Heart right ventricle (tissue), 16 donors: Measurements from ENCODE around the gene OR6C1. TPM values are rescaled to one million over a fixed set of nuclear protein-coding genes. Genes with fewer than 3 reads are reported as not detected.

Experiments
- ATAC-seq, 8 donors: fragments of 200-7000 bp; cut with Tn5 transposase; one replicate each; pipeline ENCODE4 v1.9.1; 2020; ENCODE audit warnings: mild to moderate bottlenecking in 8 of 8, moderate library complexity in 8 of 8, moderate number of reproducible peaks in 1 of 8
- DNase-seq, 2 donors: peaks; one replicate each; pipeline ENCODE4 v3.0.0-alpha.2; 2020
- H3K27ac ChIP-seq, 10 donors: fragments of 200-600 bp; sonication (generic) in 2 of 10; one replicate each; pipeline versions ENCODE4 v1.5.0 to v1.8.0; 2020 to 2022; ENCODE audit warnings: mild to moderate bottlenecking in 3 of 10
- H3K27me3 ChIP-seq, 7 donors: fragments of 200-600 bp; one replicate each; pipeline ENCODE4 v1.8.0; 2021 to 2022; ENCODE audit warnings: mild to moderate bottlenecking in 2 of 7
- H3K36me3 ChIP-seq, 9 donors: fragments of 200-600 bp; sonication (generic) in 1 of 9; one replicate each; pipeline versions ENCODE4 v1.5.0 to v1.8.0; 2020 to 2022; ENCODE audit warnings: mild to moderate bottlenecking in 2 of 9
- H3K4me1 ChIP-seq, 9 donors: fragments of 200-600 bp; sonication (generic) in 1 of 9; one replicate each; pipeline versions ENCODE4 v1.5.0 to v1.8.0; 2020 to 2022; ENCODE audit warnings: mild to moderate bottlenecking in 4 of 9
- H3K4me3 ChIP-seq, 10 donors: fragments of 200-600 bp; sonication (generic) in 2 of 10; one replicate each; pipeline versions ENCODE4 v1.5.0 to v1.8.0; 2020 to 2022; ENCODE audit warnings: mild to moderate bottlenecking in 7 of 10, moderate library complexity in 2 of 10
- H3K9me3 ChIP-seq, 11 donors: fragments of 200-600 bp in 10 of 11; sonication (generic) in 2 of 11; one replicate each; pipeline versions ENCODE4 v1.5.0 to v1.8.0; 2013 to 2022; ENCODE audit warnings: mild to moderate bottlenecking in 2 of 11, control low read depth in 1 of 11, moderate library complexity in 1 of 11
- CTCF ChIP-seq, 9 donors: fragments of 200-600 bp; sonication (generic) in 2 of 9; IDR thresholded peaks; one replicate each; pipeline versions ENCODE4 v1.5.0 to v1.8.0; 2021 to 2022; ENCODE audit warnings: antibody characterized with exemption in 9 of 9, mild to moderate bottlenecking in 5 of 9, moderate library complexity in 1 of 9
- WGBS, 2 donors: extraction: QIAGEN DNeasy Blood & Tissue Kit; methylation state at CpG; one replicate each; pipeline ENCODE4 v1.1.7; 2013; ENCODE audit warnings: inconsistent platforms in 1 of 2; 5-methylcytosine and 5-hydroxymethylcytosine counted together
- intact Hi-C, 10 donors: fragments of 100-400 bp; cut with DNase I; formaldehyde crosslinking; loops; one replicate each; pipeline versions ENCODE4 v1.11.1 to v1.14.2; 2022
- long read RNA-seq, 3 donors: library from polyadenylated mRNA; unstranded; transcript quantifications; one replicate each; pipeline ENCODE4 v2.0.0, GENCODE V29; 2020 to 2021
- polyA plus RNA-seq, 2 donors: library from polyadenylated mRNA; stranded (reverse); fragments of 200-250 nt; gene quantifications; one replicate each; pipeline ENCODE4 v1.2.3, GENCODE V29; 2013
- total RNA-seq, 10 donors: library from RNA; stranded (reverse); fragmentation: NEBNext Ultra II Directional in 3 of 10; extraction: Animal tissue kit (Norgen Biotek cat#: 25700) in 3 of 10; gene quantifications; one replicate each; pipeline versions ENCODE4 v1.2.1 to v1.2.4, GENCODE V29; 2021 to 2023
- donor health status: Arrhythmogenic right ventricular cardiomyopathy.
- donor health status: ischemic (EF 13 %, LVEDD 7.1; RV severe dilation, severe dysfunction).
- donor health status: healthy with polysubstance abuse.
- donor health status: DM: no; HTN: yes; CAD: no.
- donor health status: DM: no; HTN: no; CAD: no.
- donor health status: ischemic (EF 25% LVEDD 6.9; RV normal size, moderate dysfunction).
- donor health status: ischemic (EF 25% LVEDD 5.7; RV mildly dilated, moderate dysfunction).
- donor health status: healthy.
- donor health status: DM: yes; HTN: yes; CAD: no.
- donor health status: Ischemic cardiomyopathy.
- donor health status: ischemic (EF 35%, LVEDD 5.7; RV mildly dilated, moderate dysfunction).
- donor health status: nonischemic (EF 11% LVEDD 7.7; RV severe dilation, severe dysfunction).
- donor health status: DM: yes; HTN: yes; CAD: no.
- donor health status: PGD.
- donor health status: ischemic (EF 29% LVEDD 5.4; RV normal size, mild dysfunction).
- donor health status: nonischemic (EF 23%, LVEDD 6.1; RV moderate dilation, normal function).

The OR6C1 gene
- total RNA-seq (not detected), polyA plus RNA-seq (not detected)
- long read RNA-seq, donor 1: 0 reads
- long read RNA-seq, donor 2: 0 reads
- long read RNA-seq, donor 3: 0 reads

DNA sequence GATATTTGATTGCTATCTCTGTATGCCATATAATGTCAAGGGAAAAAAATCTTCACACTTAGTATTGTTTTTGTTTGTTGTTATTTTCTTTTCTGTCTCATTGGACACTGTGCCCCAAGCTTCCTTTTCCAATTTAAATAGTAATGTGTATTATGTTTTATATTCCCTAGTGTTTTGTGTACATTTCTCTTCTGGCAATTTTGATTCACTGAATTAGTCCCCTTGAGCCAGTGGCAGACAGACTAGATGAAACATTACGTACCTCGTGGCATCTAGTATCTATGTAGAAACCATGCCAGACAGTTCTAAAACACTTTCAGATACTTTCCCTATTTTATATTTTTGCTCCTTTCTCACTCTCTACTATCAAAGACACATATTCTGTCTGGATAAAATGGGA is at the start of gene OR6C1:
TSS of gene OR6C1 (plus strand) at position 301 of the 400 bp plus-strand sequence. CDS start 6,257 bp downstream, outside the sequence.
- intact Hi-C loops: no loop called here
- no peak for ATAC-seq
- H3K27ac ChIP-seq: no peak within 1 kb of the TSS
- H3K4me1 ChIP-seq: no peaks in the 10 kb centered on the region
- no peaks in the 10 kb centered on the region for H3K36me3 ChIP-seq
- no peaks in the 10 kb centered on the region for H3K9me3 ChIP-seq
- no peak for TF ChIP-seq CTCF (IDR thresholded peaks at IDR 0.05)
- H3K27me3 ChIP-seq: no peaks in the 10 kb centered on the region
- H3K4me3 ChIP-seq: no peak within 1 kb of the TSS
- no peak for DNase-seq
- WGBS, 2 donors: 82 to 89% methylated on average over 2 of the region's 2 CpGs

DNA sequence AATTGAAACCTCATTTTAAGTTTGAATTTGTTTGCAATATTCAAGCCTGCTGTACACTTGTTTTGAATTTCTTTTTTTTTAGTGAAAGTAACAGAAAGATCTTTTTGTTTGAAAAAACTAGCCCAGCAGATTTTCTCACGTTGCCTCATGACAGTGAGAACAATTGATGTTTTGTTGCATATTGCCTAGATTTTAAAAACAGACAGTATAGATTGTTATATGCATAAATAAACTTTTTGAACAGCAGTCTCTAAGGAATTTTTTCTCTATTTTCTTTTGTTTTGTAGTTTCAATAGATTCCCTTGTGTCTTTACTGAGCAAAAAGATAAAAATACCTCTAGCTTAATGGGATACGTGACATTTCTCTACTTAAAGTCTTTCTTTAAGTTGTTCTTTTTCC is 33.2 kb upstream of the OR6C1 start:
- no peak for TF ChIP-seq CTCF (IDR thresholded peaks at IDR 0.05)
- intact Hi-C loops: no loop called here
- WGBS, 2 donors: 55 to 57% methylated on average over 2 of the region's 2 CpGs

GRCh38 chr12:55289999-55290398 is 24.1 kb upstream of the OR6C1 start:
- Histone ChIP-seq H3K4me1 (no peaks in the 10 kb centered on the region), H3K9me3 (no peaks in the 10 kb centered on the region), H3K27me3 (no peaks in the 10 kb centered on the region), H3K36me3 (no peaks in the 10 kb centered on the region), H3K4me3 (no peak overlapping the region), H3K27ac (no peak overlapping the region)
- DNase-seq (no peak), ATAC-seq (no peak)
- 37 to 40% methylated on average over 2 of the region's 2 CpGs for WGBS, 2 donors
- no peak for TF ChIP-seq CTCF (IDR thresholded peaks at IDR 0.05)
- intact Hi-C loops: no loop called here

More for the DNA sequence above, 33.2 kb upstream of the OR6C1 start:
- Histone ChIP-seq H3K27me3 (no peaks in the 10 kb centered on the region), H3K36me3 (no peaks in the 10 kb centered on the region), H3K4me3 (no peak overlapping the region), H3K27ac (no peak overlapping the region), H3K4me1 (no peaks in the 10 kb centered on the region), H3K9me3 (peaks cover 0 to 16% (median 0%) of the 10 kb centered on the region in 11 donors)
- no peak for DNase-seq
- no peak for ATAC-seq

- WGBS, 2 donors: 72 to 81% methylated on average over 2 of the region's 2 CpGs
- intact Hi-C loops: no loop called here
These were observed 17.7 kb upstream of the OR6C1 start, which contains the start of gene OR6C6 for GRCh38 chr12:55296469-55296868. TSS of gene OR6C6 (minus strand) at chr12:55296569. CDS start at chr12:55295232, 1,337 bp downstream.

More at GRCh38 chr12:55296469-55296868, 17.7 kb upstream of the OR6C1 start, which contains the start of gene OR6C6:
- no peak for ATAC-seq
- TF ChIP-seq CTCF (IDR thresholded peaks at IDR 0.05): no peak
- Histone ChIP-seq H3K9me3 (peaks cover 0 to 5% (median 0%) of the 10 kb centered on the region in 11 donors), H3K27me3 (no peaks in the 10 kb centered on the region), H3K4me3 (no peak within 1 kb of the TSS), H3K36me3 (no peaks in the 10 kb centered on the region), H3K27ac (no peak within 1 kb of the TSS), H3K4me1 (no peaks in the 10 kb centered on the region)
- no peak for DNase-seq
